ENCODE measurements around the gene FOXN1.

The FOXN1 gene

DNA sequence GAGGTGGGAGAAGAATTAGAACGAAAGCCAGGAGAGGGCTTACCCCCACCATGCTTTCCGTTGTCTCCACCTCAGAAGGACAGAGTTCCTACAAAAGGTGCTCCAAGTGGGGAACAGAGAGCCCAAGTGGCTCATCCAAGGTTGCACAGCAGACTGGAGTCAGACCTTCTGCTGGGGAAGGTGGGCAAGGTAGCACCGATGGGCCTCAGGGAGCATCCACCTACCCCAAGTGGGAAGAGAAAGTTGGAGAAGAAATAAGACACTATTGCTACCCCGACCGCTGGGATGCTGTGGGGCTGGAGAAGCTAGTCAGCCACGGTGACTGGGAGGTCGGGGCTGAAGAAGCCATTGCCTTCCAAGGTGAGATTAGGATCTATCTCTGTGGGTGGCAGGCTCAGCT, 24.8 kb downstream of the FOXN1 start:
- Histone ChIP-seq H3K9me3 (no peaks in the 10 kb centered on the region), H3K4me1 (ENCODE audit: control insufficient read depth in 1 of 2, insufficient read depth in 1 of 2, low read depth in 1 of 2, low read length in 1 of 2) (no peaks in the 10 kb centered on the region), H3K36me3 (no peaks in the 10 kb centered on the region), H3K27me3 (no peaks in the 10 kb centered on the region), H3K27ac (no peak overlapping the region), H3K4me3 (ENCODE audit: low read depth in 1 of 2, low read length in 1 of 2) (no peak overlapping the region)
- TF ChIP-seq, protein P1, sequence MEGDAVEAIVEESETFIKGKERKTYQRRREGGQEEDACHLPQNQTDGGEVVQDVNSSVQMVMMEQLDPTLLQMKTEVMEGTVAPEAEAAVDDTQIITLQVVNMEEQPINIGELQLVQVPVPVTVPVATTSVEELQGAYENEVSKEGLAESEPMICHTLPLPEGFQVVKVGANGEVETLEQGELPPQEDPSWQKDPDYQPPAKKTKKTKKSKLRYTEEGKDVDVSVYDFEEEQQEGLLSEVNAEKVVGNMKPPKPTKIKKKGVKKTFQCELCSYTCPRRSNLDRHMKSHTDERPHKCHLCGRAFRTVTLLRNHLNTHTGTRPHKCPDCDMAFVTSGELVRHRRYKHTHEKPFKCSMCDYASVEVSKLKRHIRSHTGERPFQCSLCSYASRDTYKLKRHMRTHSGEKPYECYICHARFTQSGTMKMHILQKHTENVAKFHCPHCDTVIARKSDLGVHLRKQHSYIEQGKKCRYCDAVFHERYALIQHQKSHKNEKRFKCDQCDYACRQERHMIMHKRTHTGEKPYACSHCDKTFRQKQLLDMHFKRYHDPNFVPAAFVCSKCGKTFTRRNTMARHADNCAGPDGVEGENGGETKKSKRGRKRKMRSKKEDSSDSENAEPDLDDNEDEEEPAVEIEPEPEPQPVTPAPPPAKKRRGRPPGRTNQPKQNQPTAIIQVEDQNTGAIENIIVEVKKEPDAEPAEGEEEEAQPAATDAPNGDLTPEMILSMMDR (IDR thresholded peaks at IDR 0.05): no peak

DNA sequence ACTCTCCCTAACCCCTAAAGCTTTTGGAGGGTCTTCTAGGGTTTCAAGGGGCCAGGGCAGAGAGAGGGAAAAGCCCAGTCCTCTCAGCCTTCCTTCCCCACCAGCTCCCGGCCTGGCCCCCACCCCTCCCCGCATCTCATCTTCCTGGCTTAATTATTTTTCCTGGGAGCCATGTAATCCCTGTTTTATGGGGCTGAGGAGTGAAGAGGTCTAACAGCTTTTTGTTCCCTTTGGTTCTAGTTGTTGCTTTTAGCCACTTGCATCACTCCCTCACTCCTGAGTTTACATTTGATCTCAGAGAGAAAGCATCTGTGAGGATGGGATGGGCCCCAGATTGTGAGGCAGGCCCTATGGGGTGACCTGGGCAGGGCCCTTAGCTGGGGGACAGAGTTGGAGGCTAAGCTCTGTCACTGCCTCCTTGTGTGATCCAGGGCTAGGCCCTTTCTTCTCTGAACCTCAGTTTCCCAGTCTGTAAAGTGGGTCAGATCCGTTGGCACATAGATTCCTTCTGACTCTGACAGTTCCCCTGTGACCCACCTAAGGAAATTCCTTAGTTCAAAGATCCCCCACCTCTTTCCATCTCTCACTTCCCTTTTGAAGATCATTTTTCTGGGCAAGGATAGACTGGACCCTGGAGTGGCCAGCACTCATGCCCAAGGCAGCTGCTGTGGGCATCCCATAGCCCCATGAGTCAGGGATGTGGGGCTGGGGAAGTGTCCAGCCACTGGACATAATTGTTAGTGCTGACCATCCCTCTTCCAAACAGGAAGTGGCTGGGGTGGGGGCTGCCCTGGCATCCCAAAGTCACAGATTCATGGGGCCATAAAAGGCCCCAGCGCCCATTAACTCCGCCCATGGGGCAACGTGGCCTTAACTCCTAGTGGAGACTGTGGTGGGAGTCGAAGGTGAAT, 26.2 kb downstream of the FOXN1 start:
- no peaks in the 10 kb centered on the region for H3K27me3 ChIP-seq
- H3K4me3 ChIP-seq (ENCODE audit: low read depth in 1 of 2, low read length in 1 of 2): no peak overlapping the region
- no peak overlapping the region for H3K27ac ChIP-seq
- no peaks in the 10 kb centered on the region for H3K4me1 ChIP-seq (ENCODE audit: control insufficient read depth in 1 of 2, insufficient read depth in 1 of 2, low read depth in 1 of 2, low read length in 1 of 2)
- no peaks in the 10 kb centered on the region for H3K36me3 ChIP-seq
- H3K9me3 ChIP-seq: no peaks in the 10 kb centered on the region
- TF ChIP-seq, protein P1 (IDR thresholded peaks at IDR 0.05): no peak

DNA sequence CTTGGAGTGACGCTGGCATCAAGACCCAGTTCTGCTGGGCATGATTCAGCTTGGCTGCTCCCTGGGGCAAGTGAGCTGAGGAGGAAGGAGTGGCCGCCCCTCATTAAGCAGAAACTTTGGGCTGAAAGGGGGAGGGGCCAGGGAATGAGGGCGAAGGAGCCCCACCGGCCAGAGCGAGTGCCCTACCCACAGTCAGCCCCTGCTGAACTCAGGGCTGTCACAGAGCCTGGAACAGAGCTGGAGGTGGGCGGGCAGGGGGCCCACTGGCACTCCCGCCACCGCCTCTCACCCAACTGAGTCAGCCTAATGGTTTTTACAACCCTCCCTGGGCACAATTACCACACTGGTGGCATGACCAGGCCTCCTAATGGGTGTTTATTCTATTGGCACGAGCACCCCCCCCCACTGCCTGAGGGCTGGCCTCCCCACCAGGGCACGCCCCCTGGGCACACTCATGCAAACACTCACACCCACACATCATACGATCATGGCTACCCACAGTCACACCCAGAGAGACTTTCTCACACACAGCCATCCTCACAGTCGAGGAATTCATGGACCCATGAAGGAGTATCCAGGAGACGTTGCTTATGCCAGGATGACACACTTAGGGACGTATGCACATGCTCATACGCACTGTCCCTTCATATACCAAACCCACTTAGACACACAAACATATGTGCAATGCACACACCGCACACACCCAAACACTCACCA, 27.1 kb downstream of the FOXN1 start:
- no peaks in the 10 kb centered on the region for H3K9me3 ChIP-seq
- TF ChIP-seq, protein P1 (IDR thresholded peaks at IDR 0.05): no peak
- no peak overlapping the region for H3K4me3 ChIP-seq (ENCODE audit: low read depth in 1 of 2, low read length in 1 of 2)
- no peaks in the 10 kb centered on the region for H3K4me1 ChIP-seq (ENCODE audit: control insufficient read depth in 1 of 2, insufficient read depth in 1 of 2, low read depth in 1 of 2, low read length in 1 of 2)
- no peaks in the 10 kb centered on the region for H3K27me3 ChIP-seq
- no peaks in the 10 kb centered on the region for H3K36me3 ChIP-seq
- H3K27ac ChIP-seq: no peak overlapping the region

DNA sequence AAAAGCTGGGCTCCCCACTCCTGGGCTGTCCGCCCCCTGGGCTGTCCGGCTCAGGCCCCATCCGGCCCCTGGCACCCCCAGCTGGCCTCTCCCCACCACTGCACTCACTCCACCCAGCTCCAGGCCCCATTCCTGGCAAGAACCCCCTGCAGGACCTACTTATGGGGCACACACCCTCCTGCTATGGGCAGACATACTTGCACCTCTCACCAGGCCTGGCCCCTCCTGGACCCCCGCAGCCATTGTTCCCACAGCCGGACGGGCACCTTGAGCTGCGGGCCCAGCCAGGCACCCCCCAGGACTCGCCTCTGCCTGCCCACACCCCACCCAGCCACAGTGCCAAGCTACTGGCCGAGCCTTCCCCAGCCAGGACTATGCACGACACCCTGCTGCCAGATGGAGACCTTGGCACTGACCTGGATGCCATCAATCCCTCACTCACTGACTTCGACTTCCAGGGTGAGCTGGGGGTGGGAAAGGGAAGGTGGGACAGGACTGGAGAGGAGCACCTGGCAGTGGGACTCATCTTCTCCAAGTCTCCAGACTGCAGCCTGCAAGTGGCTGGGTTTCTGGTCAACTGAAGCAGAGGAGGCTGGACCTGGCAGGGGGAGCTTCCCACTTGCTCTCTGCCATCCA, 28.7 kb downstream of the FOXN1 start:
- no peaks in the 10 kb centered on the region for H3K27me3 ChIP-seq
- no peaks in the 10 kb centered on the region for H3K36me3 ChIP-seq
- no peak overlapping the region for H3K4me3 ChIP-seq (ENCODE audit: low read depth in 1 of 2, low read length in 1 of 2)

DNA sequence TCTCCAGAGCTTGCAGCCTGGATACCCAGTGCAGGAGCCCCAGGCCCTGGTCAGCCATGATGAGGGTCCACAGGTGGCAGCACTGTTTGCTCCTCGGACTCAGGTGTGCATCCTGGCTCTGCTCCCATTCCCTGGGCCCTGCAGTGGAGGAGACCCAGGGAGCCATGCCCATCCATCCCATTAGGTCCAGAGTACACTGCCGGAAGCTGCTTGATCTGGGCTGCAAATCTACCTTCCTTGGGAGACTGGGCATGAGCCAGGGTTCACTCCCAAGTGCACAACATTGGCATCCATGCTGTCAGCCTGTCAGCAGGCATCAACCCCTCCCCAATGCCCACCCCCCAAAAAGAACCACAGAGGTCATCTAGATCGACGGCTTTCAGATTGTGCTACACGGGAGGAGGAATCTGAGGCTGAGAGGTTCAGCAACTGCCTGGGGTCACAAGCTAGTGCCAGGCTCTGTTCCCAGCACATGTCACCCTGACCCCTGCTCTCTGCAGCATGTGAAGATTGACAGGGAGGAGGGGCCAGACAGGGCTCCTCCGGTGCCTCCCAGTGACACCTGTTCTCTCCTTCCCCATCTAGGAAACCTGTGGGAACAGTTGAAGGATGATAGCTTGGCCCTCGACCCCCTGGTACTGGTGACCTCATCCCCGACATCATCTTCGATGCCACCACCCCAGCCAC, 30.5 kb downstream of the FOXN1 start:
- H3K9me3 ChIP-seq: no peaks in the 10 kb centered on the region
- no peaks in the 10 kb centered on the region for H3K4me1 ChIP-seq (ENCODE audit: control insufficient read depth in 1 of 2, insufficient read depth in 1 of 2, low read depth in 1 of 2, low read length in 1 of 2)
- H3K36me3 ChIP-seq: no peaks in the 10 kb centered on the region
- no peaks in the 10 kb centered on the region for H3K27me3 ChIP-seq
- TF ChIP-seq, protein P1 (IDR thresholded peaks at IDR 0.05): no peak
- H3K27ac ChIP-seq: no peak overlapping the region
- no peak overlapping the region for H3K4me3 ChIP-seq (ENCODE audit: low read depth in 1 of 2, low read length in 1 of 2)

More for the DNA sequence above, 28.7 kb downstream of the FOXN1 start:
- no peak overlapping the region for H3K27ac ChIP-seq
- H3K4me1 ChIP-seq (ENCODE audit: control insufficient read depth in 1 of 2, insufficient read depth in 1 of 2, low read depth in 1 of 2, low read length in 1 of 2): no peaks in the 10 kb centered on the region
- TF ChIP-seq, protein P1 (IDR thresholded peaks at IDR 0.05): no peak
- no peaks in the 10 kb centered on the region for H3K9me3 ChIP-seq
